Glutamatergic neuron (in vitro differentiated cells): ENCODE results near the gene ATG4B. TPM values are rescaled to one million over a fixed set of nuclear protein-coding genes. Genes with fewer than 3 reads are reported as not detected.
A peak's percentile ranks its signal among the peaks of the same experiment; 100 is the strongest.
"Not testable (repeated sequence)": the region's sequence is repeated elsewhere in the genome, so short reads cannot be mapped to it uniquely, and the experiment has no call there.

ENCODE experiments used
- DNase-seq: peaks from one replicate; pipeline ENCODE4 v3.0.0; 2022
- H3K27ac Mint-ChIP-seq: one replicate; pipeline ENCODE4 v1.8.0; 2020; ENCODE audit warnings: mild to moderate bottlenecking, mixed read lengths, inconsistent platforms; ENCODE audit not compliant: unreplicated experiment
- H3K27me3 Mint-ChIP-seq: one replicate; pipeline ENCODE4 v1.8.0; 2020; ENCODE audit warnings: mild to moderate bottlenecking, moderate library complexity, mixed read lengths, inconsistent platforms; ENCODE audit not compliant: unreplicated experiment
- H3K36me3 Mint-ChIP-seq: one replicate; pipeline ENCODE4 v1.8.0; 2020; ENCODE audit warnings: mild to moderate bottlenecking, mixed read lengths, inconsistent platforms; ENCODE audit not compliant: unreplicated experiment
- H3K4me1 Mint-ChIP-seq: one replicate; pipeline ENCODE4 v1.8.0; 2020; ENCODE audit warnings: mild to moderate bottlenecking, low read depth, mixed read lengths, inconsistent platforms; ENCODE audit not compliant: unreplicated experiment
- H3K4me3 Mint-ChIP-seq: one replicate; pipeline ENCODE4 v1.8.0; 2020; ENCODE audit warnings: mild to moderate bottlenecking, mixed read lengths, inconsistent platforms; ENCODE audit not compliant: unreplicated experiment
- H3K9me3 Mint-ChIP-seq: one replicate; pipeline ENCODE4 v1.8.0; 2020; ENCODE audit warnings: mild to moderate bottlenecking, moderate library complexity, mixed read lengths, inconsistent platforms; ENCODE audit not compliant: unreplicated experiment
- total RNA-seq: library from RNA; stranded (reverse); fragmentation: NEBNext Ultra II Directional; extraction: Animal tissue kit (Norgen Biotek cat#: 25700); gene quantifications from one replicate; pipeline ENCODE4 v1.2.1, GENCODE V29; 2021; ENCODE audit not compliant: unreplicated experiment
- TF ChIP-seq, protein P1 (sequence below): fragments of 200-600 bp; sonication (generic); IDR thresholded peaks from one replicate; pipeline ENCODE4 v1.5.0; 2021; ENCODE audit not compliant: partially characterized antibody, unreplicated experiment

ATG4B gene
- total RNA-seq, 1 donor from 2014 or later = 115 TPM

- Mint-ChIP-seq H3K27me3 (no peaks in the 10 kb centered on the region), H3K27ac (peak overlapping the region; percentile 3), H3K36me3 (no peaks in the 10 kb centered on the region), H3K9me3 (peaks cover 7% of the 10 kb centered on the region), H3K4me3 (peak overlapping the region; percentile 34), H3K4me1 (peaks cover 4% of the 10 kb centered on the region)
- TF ChIP-seq, protein P1, sequence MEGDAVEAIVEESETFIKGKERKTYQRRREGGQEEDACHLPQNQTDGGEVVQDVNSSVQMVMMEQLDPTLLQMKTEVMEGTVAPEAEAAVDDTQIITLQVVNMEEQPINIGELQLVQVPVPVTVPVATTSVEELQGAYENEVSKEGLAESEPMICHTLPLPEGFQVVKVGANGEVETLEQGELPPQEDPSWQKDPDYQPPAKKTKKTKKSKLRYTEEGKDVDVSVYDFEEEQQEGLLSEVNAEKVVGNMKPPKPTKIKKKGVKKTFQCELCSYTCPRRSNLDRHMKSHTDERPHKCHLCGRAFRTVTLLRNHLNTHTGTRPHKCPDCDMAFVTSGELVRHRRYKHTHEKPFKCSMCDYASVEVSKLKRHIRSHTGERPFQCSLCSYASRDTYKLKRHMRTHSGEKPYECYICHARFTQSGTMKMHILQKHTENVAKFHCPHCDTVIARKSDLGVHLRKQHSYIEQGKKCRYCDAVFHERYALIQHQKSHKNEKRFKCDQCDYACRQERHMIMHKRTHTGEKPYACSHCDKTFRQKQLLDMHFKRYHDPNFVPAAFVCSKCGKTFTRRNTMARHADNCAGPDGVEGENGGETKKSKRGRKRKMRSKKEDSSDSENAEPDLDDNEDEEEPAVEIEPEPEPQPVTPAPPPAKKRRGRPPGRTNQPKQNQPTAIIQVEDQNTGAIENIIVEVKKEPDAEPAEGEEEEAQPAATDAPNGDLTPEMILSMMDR = peak; percentile 38
- peak; percentile 73 for DNase-seq
These were observed 21.8 kb downstream of the ATG4B start for GRCh38 chr2:241659150-241659739.

DNA sequence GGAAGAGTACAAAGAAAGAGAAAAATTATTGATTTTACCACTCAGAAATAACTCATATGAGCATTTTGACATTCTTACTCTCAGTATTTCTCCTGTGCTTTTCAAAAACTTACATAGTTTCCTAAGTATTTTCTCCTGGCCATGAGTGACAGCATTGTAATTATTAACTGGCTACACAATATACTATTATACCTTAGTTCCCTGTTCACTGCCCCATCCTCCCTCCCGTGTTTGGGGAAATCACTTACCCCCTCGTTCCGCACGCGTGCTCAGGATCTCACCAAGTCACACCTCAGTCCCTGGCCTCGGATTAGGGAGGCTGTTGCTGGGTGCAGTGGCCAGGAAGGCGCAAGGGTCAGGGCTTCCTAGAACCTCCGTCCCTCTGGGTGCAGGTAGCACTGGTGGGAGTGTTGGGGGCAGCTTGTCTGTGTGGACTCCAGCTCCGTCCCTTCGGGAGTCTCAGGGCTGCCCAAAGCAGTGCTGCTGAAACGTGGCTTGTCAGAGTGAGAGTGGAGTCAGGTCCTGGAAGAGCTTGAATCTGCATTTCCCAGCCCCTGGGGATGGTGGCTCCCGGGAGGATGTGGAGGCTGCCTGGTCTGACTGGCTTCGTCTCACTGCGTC lies 23.2 kb downstream of the ATG4B start:
- Mint-ChIP-seq H3K9me3 (peaks cover 7% of the 10 kb centered on the region), H3K27me3 (peaks cover 2% of the 10 kb centered on the region), H3K36me3 (no peaks in the 10 kb centered on the region), H3K27ac (no peak overlapping the region), H3K4me1 (peaks cover 4% of the 10 kb centered on the region), H3K4me3 (no peak overlapping the region)
- DNase-seq = no peak
- TF ChIP-seq, protein P1 = no peak

GRCh38 chr2:241662731-241663130 lies 25.2 kb downstream of the ATG4B start:
- DNase-seq, H3K9me3 Mint-ChIP-seq, H3K4me3 Mint-ChIP-seq, H3K36me3 Mint-ChIP-seq, H3K27ac Mint-ChIP-seq, H3K27me3 Mint-ChIP-seq, H3K4me1 Mint-ChIP-seq: not testable (repeated sequence)

- H3K4me3 Mint-ChIP-seq = no peak overlapping the region
- H3K27ac Mint-ChIP-seq = no peak overlapping the region
- H3K27me3 Mint-ChIP-seq = peaks cover 2% of the 10 kb centered on the region
- H3K36me3 Mint-ChIP-seq = no peaks in the 10 kb centered on the region
- peaks cover 5% of the 10 kb centered on the region for H3K4me1 Mint-ChIP-seq
- no peak for DNase-seq
- TF ChIP-seq, protein P1 = no peak
- H3K9me3 Mint-ChIP-seq = peaks cover 2% of the 10 kb centered on the region
These were observed 28.4 kb downstream of the ATG4B start for GRCh38 chr2:241665731-241666440.

- TF ChIP-seq, protein P1 = no peak
- no peak for DNase-seq
- Mint-ChIP-seq H3K4me3 (no peak overlapping the region), H3K36me3 (no peaks in the 10 kb centered on the region), H3K27ac (no peak overlapping the region), H3K4me1 (peaks cover 2% of the 10 kb centered on the region), H3K9me3 (peaks cover 2% of the 10 kb centered on the region), H3K27me3 (peaks cover 2% of the 10 kb centered on the region)
These were observed 29.3 kb downstream of the ATG4B start for GRCh38 chr2:241666627-241667400.
